Common myeloid progenitor, CD34-positive (primary cell): ENCODE results near the gene SYNGAP1. TPM values are rescaled to one million over a fixed set of nuclear protein-coding genes. Genes with fewer than 3 reads are reported as not detected.
A peak's percentile ranks its signal among the peaks of the same experiment; 100 is the strongest.
"Not testable (repeated sequence)": the region's sequence is repeated elsewhere in the genome, so short reads cannot be mapped to it uniquely, and the experiment has no call there.

Source experiments
- CTCF ChIA-PET: fragments of 350-600 bp; sonication (Branson Sonifier 250); formaldehyde crosslinking; loops from one replicate; lab custom pipeline; 2021; ENCODE audit warnings: antibody characterized with exemption; lab: Charles Lee
- POLR2A ChIA-PET: fragments of 350-600 bp; sonication (Branson Sonifier 250); formaldehyde crosslinking; loops from one replicate; lab custom pipeline; 2021; ENCODE audit warnings: antibody characterized with exemption; lab: Charles Lee
- DNase-seq, 3 donors: peaks; one replicate each; pipeline versions ENCODE4 v3.0.0 to v3.0.0-alpha.2; 2013
- H3K27ac ChIP-seq, 2 experiments: 1 replicate in 1 of 2; 2 replicates in 1 of 2; pipeline ENCODE4 v1.7.0; 2013; ENCODE audit warnings: inconsistent platforms in 2 of 2, low read length in 2 of 2, mild to moderate bottlenecking in 2 of 2, low read depth in 1 of 2, moderate library complexity in 1 of 2; ENCODE audit not compliant: severe bottlenecking in 2 of 2, insufficient read depth in 1 of 2, poor library complexity in 1 of 2
- H3K27me3 ChIP-seq, 5 experiments: replicated peaks in 2 of 5; 1 replicate in 3 of 5; 2 replicates in 2 of 5; pipeline versions ENCODE4 v1.6.1 to v1.7.0; 2013; ENCODE audit warnings: low read length in 4 of 5, mild to moderate bottlenecking in 2 of 5, moderate library complexity in 2 of 5, inconsistent platforms in 1 of 5; ENCODE audit not compliant: insufficient read depth in 5 of 5, control insufficient read depth in 4 of 5
- H3K36me3 ChIP-seq, 4 experiments: 1 replicate in 2 of 4; 2 replicates in 2 of 4; pipeline versions ENCODE4 v1.6.1 to v1.7.0; 2013; ENCODE audit warnings: low read length in 3 of 4, control low read depth in 1 of 4, mild to moderate bottlenecking in 1 of 4; ENCODE audit not compliant: control insufficient read depth in 4 of 4, insufficient read depth in 4 of 4
- H3K4me1 ChIP-seq, 4 experiments: 1 replicate in 3 of 4; 2 replicates in 1 of 4; pipeline versions ENCODE4 v1.6.1 to v1.7.1; 2013; ENCODE audit warnings: low read length in 3 of 4, mild to moderate bottlenecking in 3 of 4, control low read depth in 1 of 4, inconsistent platforms in 1 of 4, moderate library complexity in 1 of 4; ENCODE audit not compliant: control insufficient read depth in 4 of 4, insufficient read depth in 4 of 4; ENCODE audit errors: control extremely low read depth in 1 of 4
- H3K4me3 ChIP-seq, 7 experiments: 1 replicate in 4 of 7; 2 replicates in 3 of 7; pipeline versions ENCODE4 v1.5.1 to v1.7.0; 2013; ENCODE audit warnings: mild to moderate bottlenecking in 7 of 7, low read length in 6 of 7, moderate library complexity in 6 of 7, inconsistent platforms in 2 of 7, low read depth in 2 of 7, control low read depth in 1 of 7; ENCODE audit not compliant: insufficient read depth in 4 of 7, control insufficient read depth in 1 of 7; ENCODE audit errors: extremely low read depth in 1 of 7
- H3K9me3 ChIP-seq, 5 experiments: 1 replicate in 4 of 5; 2 replicates in 1 of 5; pipeline versions ENCODE4 v1.6.1 to v1.7.1; 2013; ENCODE audit warnings: low read length in 4 of 5, mild to moderate bottlenecking in 2 of 5, inconsistent platforms in 1 of 5, low read depth in 1 of 5, moderate library complexity in 1 of 5; ENCODE audit not compliant: control insufficient read depth in 4 of 5, insufficient read depth in 2 of 5; ENCODE audit errors: control extremely low read depth in 1 of 5
- WGBS: methylation state at CpG from one replicate; pipeline ENCODE4 v1.1.5; 2013; ENCODE audit not compliant: insufficient coverage; 5-methylcytosine and 5-hydroxymethylcytosine counted together
- polyA plus RNA-seq: library from polyadenylated mRNA; unstranded; fragments of 120-200 nt; gene quantifications from one replicate; pipeline ENCODE4 v1.2.1, GENCODE V29; 2013

Gene SYNGAP1
- polyA plus RNA-seq = 48.7 TPM

- WGBS = 2% methylated on average over 10 of the region's 22 CpGs
- DNase-seq = peak in 1 of 3 donors; percentile 32
- H3K36me3 ChIP-seq = peaks cover 2 to 19% (median 11%) of the 10 kb centered on the region in 4 experiments
- H3K4me3 ChIP-seq = peak within 1 kb of the TSS in 6 of 7 experiments; percentile 3 to 75 (median 64)
- CTCF ChIA-PET = interaction anchor here (2.1 kb wide), 1 partner anchor 11 kb away, joined by 8 read pairs; no protein-coding TSS in a partner anchor
- peaks cover 14 to 54% (median 43%) of the 10 kb centered on the region in 4 experiments for H3K4me1 ChIP-seq
- H3K27ac ChIP-seq = peak within 1 kb of the TSS; percentile 70 to 92
- no peaks in the 10 kb centered on the region for H3K27me3 ChIP-seq
- H3K9me3 ChIP-seq = no peaks in the 10 kb centered on the region
- POLR2A ChIA-PET = no interaction called here
These were observed at the start of gene SYNGAP1 for GRCh38 chr6:33419580-33420490. SYNGAP1 (plus strand) TSS chr6:33420065; CDS start chr6:33420265, 200 bp downstream.

DNA sequence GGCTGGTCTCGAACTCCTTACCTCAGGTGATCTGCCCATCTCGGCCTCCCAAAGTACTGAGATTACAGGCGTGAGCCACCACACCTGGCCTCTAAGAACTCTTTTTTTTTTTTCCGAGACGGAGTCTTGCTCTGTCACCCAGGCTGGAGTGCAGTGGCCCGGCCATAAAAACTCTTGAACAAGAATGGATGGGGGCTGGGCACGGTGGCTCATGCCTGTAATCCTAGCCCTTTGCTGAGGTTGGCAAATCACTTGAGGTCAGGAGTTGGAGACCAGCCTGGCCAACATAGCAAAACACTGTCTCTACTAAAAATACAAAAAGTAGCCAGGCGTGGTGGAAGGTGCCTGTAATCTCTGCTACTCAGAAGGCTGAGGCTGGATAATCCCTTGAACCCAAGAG is 48.0 kb upstream of the SYNGAP1 start:
- POLR2A ChIA-PET, H3K4me3 ChIP-seq, DNase-seq, CTCF ChIA-PET, H3K36me3 ChIP-seq, H3K27ac ChIP-seq, H3K9me3 ChIP-seq, H3K27me3 ChIP-seq: not testable (repeated sequence)
- 100% methylated on average over 8 of the region's 8 CpGs for WGBS
- H3K4me1 ChIP-seq = peaks cover 0 to 41% (median 26%) of the 10 kb centered on the region in 4 experiments

DNA sequence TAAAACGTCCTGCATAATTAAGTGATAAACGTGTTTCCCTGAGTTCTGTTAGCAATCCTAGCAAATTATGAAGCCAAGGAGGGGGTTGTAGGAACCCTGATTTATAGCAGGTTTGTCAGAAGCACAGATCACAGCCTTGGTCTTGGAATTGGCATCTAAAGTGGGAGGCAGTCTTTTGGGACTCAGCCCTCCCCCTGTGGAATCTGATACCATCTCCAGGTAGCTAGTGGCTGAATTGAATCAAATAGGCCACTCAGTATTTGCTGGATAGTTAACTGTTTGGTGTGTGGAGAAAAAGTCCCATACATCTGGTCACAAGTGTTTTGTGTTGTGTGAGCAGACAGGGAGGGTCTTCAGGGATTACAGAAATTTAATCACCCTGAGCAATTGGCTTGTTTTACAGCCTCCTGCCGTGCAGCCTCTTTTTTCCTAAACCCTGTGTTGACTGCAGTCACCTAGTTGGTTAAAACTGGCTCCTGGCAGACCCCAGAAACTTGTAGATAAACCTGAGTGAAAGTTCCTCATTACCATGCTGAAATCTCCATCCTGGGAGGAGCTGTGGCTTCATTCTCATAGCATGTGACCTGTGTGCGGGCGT is 47.2 kb upstream of the SYNGAP1 start:
- peak overlapping the region in 2 of 7 experiments; percentile 33 for H3K4me3 ChIP-seq
- 14% methylated on average over 4 of the region's 5 CpGs for WGBS
- POLR2A ChIA-PET = interaction anchor here (0.6 kb wide), 1 partner anchor 9 kb away, joined by 5 read pairs; no protein-coding TSS in a partner anchor
- peaks cover 0 to 41% (median 26%) of the 10 kb centered on the region in 4 experiments for H3K4me1 ChIP-seq
- no peaks in the 10 kb centered on the region for H3K9me3 ChIP-seq
- H3K27ac ChIP-seq = no peak overlapping the region
- CTCF ChIA-PET = no interaction called here
- H3K36me3 ChIP-seq = no peaks in the 10 kb centered on the region
- no peaks in the 10 kb centered on the region for H3K27me3 ChIP-seq
- DNase-seq = peak in 2 of 3 donors; percentile 20 to 28

DNA sequence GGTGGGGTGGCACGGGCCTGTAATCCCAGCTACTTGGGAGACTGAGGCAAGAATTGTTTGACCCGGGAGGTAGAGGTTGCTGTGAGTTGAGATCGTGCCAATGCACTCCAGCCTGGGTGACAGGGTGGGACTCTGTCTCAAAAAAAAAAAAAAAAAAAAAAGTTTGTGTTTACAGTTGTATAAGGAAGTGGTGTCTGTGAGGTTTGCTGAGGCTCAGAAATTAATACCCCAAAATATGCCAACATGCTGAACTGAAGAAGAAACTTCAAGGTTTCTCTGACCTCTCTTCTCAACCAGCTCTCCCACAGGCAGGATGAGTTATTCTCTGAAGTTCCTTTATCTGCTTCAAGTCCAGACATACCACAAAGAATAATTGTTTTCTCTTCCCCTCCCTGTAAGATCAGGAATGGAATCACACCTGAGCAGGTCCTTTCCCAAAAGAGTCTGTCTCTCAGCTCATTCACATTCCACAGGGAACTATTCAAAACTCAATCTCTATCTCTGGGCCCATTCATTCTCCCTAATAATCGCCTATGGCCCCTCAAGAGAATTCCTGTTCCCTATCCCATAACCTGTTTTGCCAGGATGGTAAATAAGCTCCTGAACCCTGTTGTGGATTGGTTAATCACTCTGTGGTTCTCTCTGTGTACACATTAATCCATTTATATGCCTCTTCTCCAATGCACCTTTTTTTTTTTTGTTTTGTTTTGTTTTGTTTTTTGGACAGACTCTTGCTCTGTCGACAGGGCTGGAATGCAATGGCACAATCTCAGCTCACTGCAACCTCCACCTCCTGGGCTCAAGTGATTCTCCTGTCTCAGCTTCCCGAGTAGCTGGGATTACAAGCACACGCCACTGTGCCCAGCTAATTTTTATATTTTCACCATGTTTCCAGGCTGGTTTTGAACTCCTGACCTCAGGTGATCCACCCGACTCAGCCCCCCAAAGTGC is 45.6 kb upstream of the SYNGAP1 start:
- Histone ChIP-seq H3K4me3 (no peak overlapping the region), H3K36me3 (no peaks in the 10 kb centered on the region), H3K9me3 (no peaks in the 10 kb centered on the region), H3K27me3 (no peaks in the 10 kb centered on the region), H3K27ac (no peak overlapping the region), H3K4me1 (peaks cover 0 to 41% (median 26%) of the 10 kb centered on the region in 4 experiments)
- CTCF ChIA-PET = interaction anchor here (0.8 to 2.0 kb wide), 9 partner anchors 9 to 195 kb away, joined by 3 to 11 read pairs (median 4); no protein-coding TSS in a partner anchor
- WGBS = 95% methylated on average over 5 of the region's 8 CpGs
- DNase-seq = peak in 2 of 3 donors; percentile 24 to 29
- POLR2A ChIA-PET = no interaction called here

GRCh38 chr6:33375143-33375671 is 44.7 kb upstream of the SYNGAP1 start:
- peak in 2 of 3 donors; percentile 68 to 78 for DNase-seq
- Histone ChIP-seq H3K36me3 (no peaks in the 10 kb centered on the region), H3K4me1 (peaks cover 0 to 41% (median 26%) of the 10 kb centered on the region in 4 experiments), H3K4me3 (no peak overlapping the region), H3K27me3 (no peaks in the 10 kb centered on the region), H3K27ac (no peak overlapping the region), H3K9me3 (no peaks in the 10 kb centered on the region)
- ChIA-PET POLR2A (no interaction called here), CTCF (interaction anchor here (1.1 to 2.0 kb wide), 7 partner anchors 10 to 86 kb away, joined by 3 to 11 read pairs (median 4); partner anchors contain the start of gene WDR46)
- 56% methylated on average over 6 of the region's 9 CpGs for WGBS

GRCh38 chr6:33377171-33377570 is 42.7 kb upstream of the SYNGAP1 start:
- ChIA-PET POLR2A (no interaction called here), CTCF (no interaction called here)
- no peak overlapping the region for H3K4me3 ChIP-seq
- H3K9me3 ChIP-seq = no peaks in the 10 kb centered on the region
- 100% methylated on average over 4 of the region's 4 CpGs for WGBS
- H3K4me1 ChIP-seq = peaks cover 0 to 38% (median 26%) of the 10 kb centered on the region in 4 experiments
- no peak overlapping the region for H3K27ac ChIP-seq
- no peaks in the 10 kb centered on the region for H3K36me3 ChIP-seq
- DNase-seq = no peak
- H3K27me3 ChIP-seq = no peaks in the 10 kb centered on the region
